ENCODE results near the gene PLD2. TPM values are rescaled to one million over a fixed set of nuclear protein-coding genes. Genes with fewer than 3 reads are reported as not detected.
A peak's percentile ranks its signal among the peaks of the same experiment; 100 is the strongest.

Gene PLD2
- total RNA-seq, 1 donor from 2014 or later = 33.4 TPM

DNA sequence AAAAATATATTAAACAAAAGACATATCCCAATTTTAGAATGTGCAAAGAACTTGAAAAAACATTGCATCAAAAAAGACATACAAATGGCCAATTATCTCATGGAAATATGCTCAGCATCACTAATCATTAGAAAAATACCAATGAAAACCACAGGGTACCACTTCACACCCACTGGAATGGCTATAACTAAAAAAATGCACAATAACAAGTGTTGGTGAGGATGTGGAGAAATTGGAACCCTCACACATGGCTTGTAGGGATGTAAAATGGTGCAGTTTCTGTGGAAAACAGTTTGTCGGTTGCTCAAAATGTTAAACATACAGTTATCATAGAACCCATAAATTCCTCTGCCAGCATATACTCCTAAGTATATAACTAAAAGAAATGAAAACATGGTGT, 11.8 kb upstream of the PLD2 start:
- peak overlapping the region; percentile 98 for H3K4me3 ChIP-seq
- peak overlapping the region; percentile 81 for H3K27ac ChIP-seq

DNA sequence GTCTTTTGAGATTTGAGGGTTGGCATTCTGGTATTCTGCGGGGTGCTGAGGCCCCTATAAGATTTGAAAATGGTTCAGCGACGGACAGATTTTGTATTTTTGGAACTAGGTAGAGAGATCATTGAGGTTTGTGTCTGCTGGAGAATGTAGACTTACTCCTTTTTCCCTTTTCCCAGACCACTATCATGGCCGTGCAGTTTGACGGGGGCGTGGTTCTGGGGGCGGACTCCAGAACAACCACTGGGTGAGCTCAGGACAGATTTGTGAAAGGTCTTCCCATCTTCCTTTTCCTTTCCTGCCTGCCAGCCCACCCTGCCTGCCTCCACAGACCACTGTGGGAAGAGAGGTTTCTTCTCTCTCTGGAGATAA, 10.4 kb upstream of the PLD2 start:
- Histone ChIP-seq H3K36me3 (peaks cover 24% of the 10 kb centered on the region), H3K4me3 (peak overlapping the region; percentile 98), H3K27me3 (no peaks in the 10 kb centered on the region), H3K9me3 (no peaks in the 10 kb centered on the region), H3K4me1 (peaks cover 13% of the 10 kb centered on the region), H3K27ac (peak overlapping the region; percentile 81)
- TF ChIP-seq, protein P1, sequence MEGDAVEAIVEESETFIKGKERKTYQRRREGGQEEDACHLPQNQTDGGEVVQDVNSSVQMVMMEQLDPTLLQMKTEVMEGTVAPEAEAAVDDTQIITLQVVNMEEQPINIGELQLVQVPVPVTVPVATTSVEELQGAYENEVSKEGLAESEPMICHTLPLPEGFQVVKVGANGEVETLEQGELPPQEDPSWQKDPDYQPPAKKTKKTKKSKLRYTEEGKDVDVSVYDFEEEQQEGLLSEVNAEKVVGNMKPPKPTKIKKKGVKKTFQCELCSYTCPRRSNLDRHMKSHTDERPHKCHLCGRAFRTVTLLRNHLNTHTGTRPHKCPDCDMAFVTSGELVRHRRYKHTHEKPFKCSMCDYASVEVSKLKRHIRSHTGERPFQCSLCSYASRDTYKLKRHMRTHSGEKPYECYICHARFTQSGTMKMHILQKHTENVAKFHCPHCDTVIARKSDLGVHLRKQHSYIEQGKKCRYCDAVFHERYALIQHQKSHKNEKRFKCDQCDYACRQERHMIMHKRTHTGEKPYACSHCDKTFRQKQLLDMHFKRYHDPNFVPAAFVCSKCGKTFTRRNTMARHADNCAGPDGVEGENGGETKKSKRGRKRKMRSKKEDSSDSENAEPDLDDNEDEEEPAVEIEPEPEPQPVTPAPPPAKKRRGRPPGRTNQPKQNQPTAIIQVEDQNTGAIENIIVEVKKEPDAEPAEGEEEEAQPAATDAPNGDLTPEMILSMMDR (IDR thresholded peaks at IDR 0.05) = no peak
- DNase-seq (no peak), ATAC-seq (peak; percentile 49)
- intact Hi-C loops (cut with DNase I) = loop anchor here (5.0 kb wide), 1 partner anchor 91 kb away; no protein-coding TSS in a partner anchor

More for the DNA sequence above, 11.8 kb upstream of the PLD2 start:
- ATAC-seq (no peak), DNase-seq (no peak)
- TF ChIP-seq, protein P1 (IDR thresholded peaks at IDR 0.05) = no peak
- H3K4me1 ChIP-seq = peaks cover 17% of the 10 kb centered on the region
- no peaks in the 10 kb centered on the region for H3K9me3 ChIP-seq
- H3K36me3 ChIP-seq = peaks cover 24% of the 10 kb centered on the region
- intact Hi-C loops (cut with DNase I) = loop anchor here (5.0 kb wide), 1 partner anchor 92 kb away; no protein-coding TSS in a partner anchor
- H3K27me3 ChIP-seq = no peaks in the 10 kb centered on the region

DNA sequence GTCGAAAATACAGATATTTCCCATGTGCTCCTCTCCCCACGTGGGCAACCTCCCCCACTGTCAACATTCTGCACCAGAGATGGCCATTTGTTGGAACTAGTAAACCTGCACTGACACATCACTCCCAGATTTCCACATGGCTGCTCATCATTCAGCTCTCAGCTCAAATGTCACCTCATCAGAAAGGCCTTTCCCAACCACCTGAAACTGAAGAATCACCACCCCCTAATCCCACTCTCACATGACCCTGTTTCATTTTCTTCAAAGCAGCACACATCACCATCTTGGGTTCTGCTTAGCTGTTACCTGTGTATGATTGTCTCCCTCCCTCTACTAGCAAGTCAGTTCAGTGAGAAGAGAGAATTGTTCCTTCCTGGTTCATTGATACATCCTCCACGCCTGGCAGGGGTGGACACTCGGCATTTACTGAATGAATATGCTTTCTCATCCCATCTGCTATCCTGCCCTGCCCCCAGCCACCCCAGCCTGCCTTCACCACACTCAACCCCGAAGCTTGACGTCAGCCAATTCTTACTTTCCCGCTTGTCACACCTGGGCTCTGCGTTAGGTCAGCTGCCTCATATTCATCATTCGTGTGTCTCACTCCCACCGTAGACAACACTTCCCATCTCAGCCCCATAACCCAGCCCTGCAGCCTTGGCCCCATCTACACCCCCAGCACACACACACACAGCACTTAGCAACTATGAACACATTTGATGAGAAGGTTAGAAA, 6.3 kb upstream of the PLD2 start:
- no peaks in the 10 kb centered on the region for H3K27me3 ChIP-seq
- intact Hi-C loops (cut with DNase I) = no loop called here

DNA sequence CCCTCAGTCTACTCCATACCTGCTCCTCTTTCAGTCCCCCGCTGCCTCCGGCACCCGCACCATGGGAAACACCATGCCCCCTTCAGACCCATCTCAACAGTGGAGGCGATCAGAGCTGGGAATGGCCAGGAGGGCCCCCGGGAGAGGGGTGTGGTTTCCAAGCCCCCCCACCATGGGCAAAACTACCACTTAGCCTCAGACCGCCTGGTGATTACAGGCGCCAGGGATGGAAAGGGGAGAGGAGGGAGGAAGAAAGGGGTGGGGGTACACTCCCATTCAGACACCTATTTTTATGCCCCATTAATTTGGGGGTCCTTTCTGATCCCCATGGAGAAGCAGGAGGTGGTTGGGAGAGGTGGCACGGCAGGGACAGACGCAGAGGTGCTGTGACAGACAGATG, 4.7 kb upstream of the PLD2 start, which contains the start of gene C17orf114:
Gene C17orf114, minus strand, starts transcription at position 101 of the 400 bp plus-strand sequence.
- ATAC-seq = no peak
- no peaks in the 10 kb centered on the region for H3K9me3 ChIP-seq
- H3K36me3 ChIP-seq = peaks cover 22% of the 10 kb centered on the region
- H3K27me3 ChIP-seq = no peaks in the 10 kb centered on the region
- peaks cover 7% of the 10 kb centered on the region for H3K4me1 ChIP-seq
- intact Hi-C loops (cut with DNase I) = no loop called here
- DNase-seq = no peak
- no peak within 1 kb of the TSS for H3K27ac ChIP-seq
- no peak within 1 kb of the TSS for H3K4me3 ChIP-seq
- TF ChIP-seq, protein P1 (IDR thresholded peaks at IDR 0.05) = no peak

More for the DNA sequence above, 6.3 kb upstream of the PLD2 start:
- Histone ChIP-seq H3K4me1 (peaks cover 10% of the 10 kb centered on the region), H3K36me3 (peaks cover 24% of the 10 kb centered on the region), H3K27ac (no peak overlapping the region), H3K9me3 (no peaks in the 10 kb centered on the region), H3K4me3 (no peak overlapping the region)
- DNase-seq = no peak
- TF ChIP-seq, protein P1 (IDR thresholded peaks at IDR 0.05) = no peak
- no peak for ATAC-seq

DNA sequence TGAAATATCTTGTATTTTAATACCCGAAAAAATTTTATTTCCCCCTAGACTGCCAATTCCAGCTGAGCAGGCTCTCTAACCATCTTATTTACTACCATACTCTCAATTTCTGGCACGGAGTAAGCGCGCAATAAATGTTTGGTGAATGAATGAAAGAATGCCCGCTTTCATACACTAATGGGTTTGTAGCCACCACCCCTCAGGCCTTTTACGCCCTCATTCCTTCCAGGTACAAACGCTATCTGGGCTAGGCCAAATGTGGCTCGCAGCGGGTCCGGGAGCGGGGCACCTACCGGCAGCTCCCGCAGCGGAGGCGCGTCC, 536 bp upstream of the PLD2 start:
- Histone ChIP-seq H3K9me3 (no peaks in the 10 kb centered on the region), H3K4me1 (peaks cover 18% of the 10 kb centered on the region), H3K27ac (no peak overlapping the region), H3K4me3 (peak overlapping the region; percentile 83), H3K36me3 (no peaks in the 10 kb centered on the region), H3K27me3 (no peaks in the 10 kb centered on the region)
- intact Hi-C loops (cut with DNase I) = no loop called here
- ATAC-seq (no peak), DNase-seq (no peak)
- TF ChIP-seq, protein P1 (IDR thresholded peaks at IDR 0.05) = no peak
